Measurements from ENCODE around the gene ZNF888. TPM values are rescaled to one million over a fixed set of nuclear protein-coding genes. Genes with fewer than 3 reads are reported as not detected.
"Not testable (repeated sequence)": the region's sequence is repeated elsewhere in the genome, so short reads cannot be mapped to it uniquely, and the experiment has no call there.

Gene ZNF888
- total RNA-seq, 2 experiments from 2014 or later = 8.1 to 8.8 TPM

DNA sequence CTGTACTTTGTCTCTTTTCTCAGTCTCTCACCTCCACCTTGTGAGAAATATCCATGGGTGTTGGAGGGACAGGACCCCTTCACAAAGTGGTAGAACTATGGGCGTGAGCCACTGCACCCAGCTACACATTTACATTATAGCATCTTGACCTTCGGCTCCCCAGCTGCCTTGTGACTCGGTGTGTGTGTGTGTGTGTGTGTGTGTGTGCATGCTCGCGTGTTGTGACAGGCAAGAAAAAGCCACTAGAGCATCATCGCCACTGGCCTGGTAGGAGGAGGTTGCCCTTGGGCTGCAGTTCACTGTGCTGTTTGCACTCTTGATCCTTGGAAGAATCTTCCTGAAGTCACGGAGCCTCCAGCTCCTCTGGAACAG, 13.7 kb upstream of the ZNF888 start:
- CTCF ChIA-PET = no interaction called here
- Mint-ChIP-seq H3K9me3 (ENCODE audit: insufficient read depth) (peaks cover 8% of the 10 kb centered on the region), H3K4me3 (no peak overlapping the region), H3K27me3 (ENCODE audit: low read depth) (no peaks in the 10 kb centered on the region), H3K36me3 (ENCODE audit: low read depth) (peaks cover 64% of the 10 kb centered on the region), H3K4me1 (ENCODE audit: low read depth) (peaks cover 34% of the 10 kb centered on the region), H3K27ac (no peak overlapping the region)
- no peak for DNase-seq
- POLR2A ChIA-PET = no interaction called here
- no peak for ATAC-seq

DNA sequence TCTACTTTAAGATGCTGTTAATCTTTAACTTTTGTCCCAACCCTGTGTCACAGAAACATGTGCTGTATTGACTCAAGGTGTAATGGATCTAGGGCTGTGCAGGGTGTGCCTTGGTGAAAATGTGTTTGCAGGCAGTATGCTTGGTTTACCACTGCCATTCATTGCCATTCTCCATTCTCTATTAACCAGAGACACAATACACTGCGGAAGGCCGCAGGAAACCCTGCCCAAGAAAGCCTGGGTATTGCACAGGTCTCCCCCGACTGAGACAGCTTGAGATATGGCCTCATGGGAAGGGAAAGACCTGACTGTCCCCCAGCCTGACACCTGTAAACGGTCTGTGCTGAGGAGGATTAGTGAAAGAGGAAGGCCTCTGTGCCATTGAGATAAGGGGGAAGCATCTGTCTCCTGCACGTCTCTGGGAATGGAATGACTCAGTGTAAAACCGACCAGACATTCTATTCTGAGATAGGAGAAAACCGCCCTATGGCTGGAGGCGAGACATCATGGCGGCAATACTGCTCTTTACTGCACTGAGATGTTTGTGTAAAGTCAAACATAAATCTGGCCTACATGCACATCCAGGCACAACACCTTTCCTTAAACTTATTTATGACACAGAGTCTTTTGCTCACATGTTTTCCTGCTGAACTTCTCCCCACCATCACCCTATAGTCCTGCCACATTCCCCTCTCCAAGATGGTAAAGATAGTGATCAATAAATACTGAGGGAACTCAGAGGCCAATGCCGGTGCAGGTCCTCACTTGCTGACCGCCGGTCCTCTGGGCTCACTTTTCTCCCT, 13.1 kb upstream of the ZNF888 start:
- H3K27ac Mint-ChIP-seq = no peak overlapping the region
- POLR2A ChIA-PET = no interaction called here
- CTCF ChIA-PET = no interaction called here

GRCh38 chr19:52935434-52935833, 12.2 kb upstream of the ZNF888 start:
- ChIA-PET POLR2A (no interaction called here), CTCF (no interaction called here)
- DNase-seq = no peak
- ATAC-seq = no peak
- no peak overlapping the region for H3K27ac Mint-ChIP-seq
- peaks cover 58% of the 10 kb centered on the region for H3K36me3 Mint-ChIP-seq (ENCODE audit: low read depth)
- peaks cover 19% of the 10 kb centered on the region for H3K4me1 Mint-ChIP-seq (ENCODE audit: low read depth)
- H3K27me3 Mint-ChIP-seq (ENCODE audit: low read depth) = no peaks in the 10 kb centered on the region
- no peak overlapping the region for H3K4me3 Mint-ChIP-seq
- H3K9me3 Mint-ChIP-seq (ENCODE audit: insufficient read depth) = peaks cover 8% of the 10 kb centered on the region

More for the DNA sequence above, 13.1 kb upstream of the ZNF888 start:
- Mint-ChIP-seq H3K36me3 (ENCODE audit: low read depth) (peaks cover 63% of the 10 kb centered on the region), H3K4me1 (ENCODE audit: low read depth) (peaks cover 28% of the 10 kb centered on the region), H3K4me3 (no peak overlapping the region), H3K9me3 (ENCODE audit: insufficient read depth) (peaks cover 8% of the 10 kb centered on the region), H3K27me3 (ENCODE audit: low read depth) (no peaks in the 10 kb centered on the region)
- no peak for DNase-seq
- ATAC-seq = no peak

GRCh38 chr19:52924641-52925040, 1.4 kb upstream of the ZNF888 start:
- H3K27ac Mint-ChIP-seq; ATAC-seq; CTCF ChIA-PET; H3K27me3 Mint-ChIP-seq (ENCODE audit: low read depth); DNase-seq; H3K4me3 Mint-ChIP-seq; POLR2A ChIA-PET; H3K9me3 Mint-ChIP-seq (ENCODE audit: insufficient read depth): not testable (repeated sequence)
- Mint-ChIP-seq H3K36me3 (ENCODE audit: low read depth) (peaks cover 44% of the 10 kb centered on the region), H3K4me1 (ENCODE audit: low read depth) (peaks cover 34% of the 10 kb centered on the region)

DNA sequence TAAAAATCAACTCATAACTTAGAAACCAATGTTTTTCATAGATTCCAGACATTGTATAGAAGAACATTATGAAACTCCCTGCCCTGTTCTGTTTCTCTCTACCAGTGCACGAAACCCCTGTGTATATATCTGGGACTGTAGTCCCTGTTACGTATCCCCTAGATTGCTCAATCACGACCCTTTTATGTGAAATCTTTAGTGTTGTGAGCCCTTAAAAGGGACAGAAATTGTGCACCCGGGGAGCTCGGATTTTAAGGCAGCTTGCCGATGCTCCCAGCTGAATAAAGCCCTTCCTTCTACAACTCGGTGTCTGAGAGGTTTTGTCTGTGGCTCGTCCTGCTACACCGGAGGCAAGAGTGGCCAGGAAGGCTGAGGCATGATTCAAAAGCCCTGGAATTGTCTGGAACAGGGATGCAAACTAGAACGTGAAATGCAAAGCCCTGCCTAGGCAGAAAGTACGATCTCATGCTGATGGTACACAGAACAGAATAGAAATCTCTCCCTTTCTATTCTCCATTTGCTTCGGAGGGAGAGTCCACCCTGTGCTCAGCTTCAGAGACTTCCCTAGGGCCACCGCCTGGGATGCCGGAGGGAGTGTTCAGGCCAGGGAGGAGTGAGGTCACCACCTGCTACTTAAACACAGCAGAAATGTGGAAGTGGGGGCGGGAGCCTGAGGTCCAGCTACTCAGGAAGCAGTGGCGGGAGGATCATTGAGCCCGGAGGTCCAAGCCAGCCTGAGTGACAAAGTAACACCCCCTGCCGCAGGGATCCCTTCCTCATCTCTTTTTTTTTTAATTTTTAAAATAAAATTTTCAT, 758 bp upstream of the ZNF888 start:
- ChIA-PET CTCF (no interaction called here), POLR2A (interaction anchor here (0.7 kb wide), 1 partner anchor 745 kb away, joined by 4 read pairs; no protein-coding TSS in a partner anchor)
- Mint-ChIP-seq H3K9me3 (ENCODE audit: insufficient read depth) (no peaks in the 10 kb centered on the region), H3K27me3 (ENCODE audit: low read depth) (no peaks in the 10 kb centered on the region), H3K36me3 (ENCODE audit: low read depth) (peaks cover 37% of the 10 kb centered on the region), H3K4me1 (ENCODE audit: low read depth) (peaks cover 34% of the 10 kb centered on the region), H3K4me3 (peak overlapping the region; percentile 95), H3K27ac (peak overlapping the region; percentile 96)
- DNase-seq (no peak), ATAC-seq (no peak)

DNA sequence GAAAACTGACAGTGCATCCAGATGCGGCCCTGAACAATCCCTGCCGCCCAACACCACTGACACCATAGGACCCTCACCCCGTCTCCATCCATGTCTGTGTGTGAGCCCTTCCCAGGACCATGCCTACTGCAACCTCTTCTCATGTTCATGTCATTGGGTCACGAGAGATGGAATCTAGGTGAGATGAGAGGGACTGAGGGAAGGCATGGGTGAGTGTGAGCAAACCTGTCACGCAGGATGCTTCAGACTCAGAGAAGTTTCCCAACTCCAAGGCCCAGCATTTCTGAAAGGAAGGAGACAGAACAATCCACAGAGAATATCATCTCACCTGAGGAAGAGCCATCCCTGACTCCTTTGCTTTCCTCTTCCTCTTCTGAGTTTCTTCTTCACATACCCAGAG, 5.7 kb downstream of the ZNF888 start:
- H3K27ac Mint-ChIP-seq = no peak overlapping the region
- H3K9me3 Mint-ChIP-seq (ENCODE audit: insufficient read depth) = peaks cover 5% of the 10 kb centered on the region
- ATAC-seq = no peak
- ChIA-PET POLR2A (no interaction called here), CTCF (no interaction called here)
- no peak for DNase-seq
- H3K4me3 Mint-ChIP-seq = no peak overlapping the region
- H3K27me3 Mint-ChIP-seq (ENCODE audit: low read depth) = no peaks in the 10 kb centered on the region
- H3K36me3 Mint-ChIP-seq (ENCODE audit: low read depth) = peaks cover 62% of the 10 kb centered on the region
- H3K4me1 Mint-ChIP-seq (ENCODE audit: low read depth) = peaks cover 16% of the 10 kb centered on the region

DNA sequence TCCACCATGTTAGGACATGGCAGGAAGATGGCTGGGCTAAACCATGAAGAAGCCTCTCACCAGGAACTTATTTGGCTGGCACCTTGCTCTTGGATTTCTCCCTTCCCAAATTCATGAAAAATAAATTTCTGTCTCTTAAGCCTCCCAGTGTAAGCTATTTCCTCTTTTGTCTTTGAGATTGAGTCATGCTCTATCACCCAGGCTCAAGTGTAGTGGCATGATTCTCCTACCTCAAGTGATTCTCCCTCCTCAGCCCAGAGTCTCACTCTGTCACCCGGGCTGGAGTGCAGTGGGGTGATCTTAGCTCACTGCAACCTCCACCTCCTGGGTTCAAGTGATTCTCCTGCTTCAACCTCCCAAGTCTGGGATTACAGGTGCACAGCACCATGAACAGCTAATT, 12.6 kb downstream of the ZNF888 start:
- H3K27me3 Mint-ChIP-seq (ENCODE audit: low read depth) = no peaks in the 10 kb centered on the region
- ChIA-PET POLR2A (interaction anchor here (0.9 kb wide), 1 partner anchor 13 kb away, joined by 3 read pairs; no protein-coding TSS in a partner anchor), CTCF (no interaction called here)
- DNase-seq = no peak
- H3K36me3 Mint-ChIP-seq (ENCODE audit: low read depth) = peaks cover 74% of the 10 kb centered on the region
- no peak overlapping the region for H3K27ac Mint-ChIP-seq
- ATAC-seq = no peak
- peaks cover 32% of the 10 kb centered on the region for H3K9me3 Mint-ChIP-seq (ENCODE audit: insufficient read depth)
- no peak overlapping the region for H3K4me3 Mint-ChIP-seq
- no peaks in the 10 kb centered on the region for H3K4me1 Mint-ChIP-seq (ENCODE audit: low read depth)

GRCh38 chr19:52904052-52904780, 19.0 kb downstream of the ZNF888 start:
- DNase-seq; H3K4me1 Mint-ChIP-seq (ENCODE audit: low read depth); H3K27me3 Mint-ChIP-seq (ENCODE audit: low read depth); CTCF ChIA-PET; H3K4me3 Mint-ChIP-seq; ATAC-seq; POLR2A ChIA-PET; H3K27ac Mint-ChIP-seq: not testable (repeated sequence)
- peaks cover 44% of the 10 kb centered on the region for H3K36me3 Mint-ChIP-seq (ENCODE audit: low read depth)
- peaks cover 25% of the 10 kb centered on the region for H3K9me3 Mint-ChIP-seq (ENCODE audit: insufficient read depth)

GRCh38 chr19:52901842-52902241, 21.4 kb downstream of the ZNF888 start:
- Mint-ChIP-seq H3K36me3 (ENCODE audit: low read depth) (peaks cover 36% of the 10 kb centered on the region), H3K27ac (no peak overlapping the region), H3K27me3 (ENCODE audit: low read depth) (no peaks in the 10 kb centered on the region), H3K9me3 (ENCODE audit: insufficient read depth) (peaks cover 14% of the 10 kb centered on the region), H3K4me1 (ENCODE audit: low read depth) (peaks cover 5% of the 10 kb centered on the region), H3K4me3 (no peak overlapping the region)
- ATAC-seq (no peak), DNase-seq (no peak)
- ChIA-PET CTCF (interaction anchor here (0.7 kb wide), 1 partner anchor 11 kb away, joined by 3 read pairs; no protein-coding TSS in a partner anchor), POLR2A (no interaction called here)

DNA sequence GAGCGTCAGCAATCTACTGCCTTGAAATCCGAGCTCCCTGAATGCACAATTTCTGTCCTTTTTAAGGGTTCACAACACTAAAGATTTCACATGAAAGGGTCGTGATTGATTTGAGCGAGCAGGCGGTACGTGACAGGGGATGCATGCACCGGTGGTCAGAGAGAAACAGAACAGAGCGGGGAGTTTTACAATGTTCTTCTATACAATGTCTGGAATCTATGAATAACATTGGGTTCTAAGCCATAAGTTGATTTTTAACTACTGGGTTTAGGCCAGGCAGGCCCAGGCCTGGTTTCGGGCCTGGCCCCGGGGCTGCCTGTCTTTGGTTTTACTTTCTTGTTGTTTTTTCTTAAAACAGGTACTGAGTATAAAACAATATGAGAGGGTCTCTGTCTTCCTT, 24.6 kb downstream of the ZNF888 start:
- H3K4me1 Mint-ChIP-seq (ENCODE audit: low read depth); ATAC-seq; CTCF ChIA-PET; DNase-seq; H3K27me3 Mint-ChIP-seq (ENCODE audit: low read depth); H3K27ac Mint-ChIP-seq; H3K9me3 Mint-ChIP-seq (ENCODE audit: insufficient read depth): not testable (repeated sequence)
- POLR2A ChIA-PET = interaction anchor here (0.9 kb wide), 1 partner anchor 12 kb away, joined by 3 read pairs; no protein-coding TSS in a partner anchor
- H3K36me3 Mint-ChIP-seq (ENCODE audit: low read depth) = peaks cover 28% of the 10 kb centered on the region
- H3K4me3 Mint-ChIP-seq = peak overlapping the region; percentile 4

DNA sequence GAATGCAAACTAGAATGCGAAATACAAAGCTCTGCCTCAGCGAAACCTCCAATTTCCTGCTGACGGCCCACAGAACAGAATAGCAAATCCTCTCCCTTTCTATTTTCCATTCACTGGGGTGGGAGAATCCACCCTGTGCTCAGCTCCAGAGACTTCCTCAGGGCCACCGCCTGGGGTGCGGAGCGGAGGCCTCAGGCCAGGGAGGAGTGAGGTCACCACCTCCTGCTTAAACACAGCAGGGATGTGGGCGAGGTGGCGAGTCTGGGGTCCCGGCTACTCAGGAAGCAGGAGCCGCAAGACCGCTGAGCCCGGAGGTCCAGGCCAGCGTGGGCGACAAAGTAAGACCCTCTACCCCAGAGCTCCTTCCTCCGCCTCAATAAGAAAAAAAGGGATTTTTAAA, 25.1 kb downstream of the ZNF888 start:
- ChIA-PET CTCF (no interaction called here), POLR2A (interaction anchor here (0.9 kb wide), 1 partner anchor 12 kb away, joined by 3 read pairs; no protein-coding TSS in a partner anchor)
- ATAC-seq (no peak), DNase-seq (no peak)
- Mint-ChIP-seq H3K27ac (no peak overlapping the region), H3K4me1 (ENCODE audit: low read depth) (peaks cover 8% of the 10 kb centered on the region), H3K36me3 (ENCODE audit: low read depth) (peaks cover 30% of the 10 kb centered on the region), H3K4me3 (no peak overlapping the region), H3K27me3 (ENCODE audit: low read depth) (no peaks in the 10 kb centered on the region), H3K9me3 (ENCODE audit: insufficient read depth) (peaks cover 6% of the 10 kb centered on the region)

Measured in activated CD8-positive, alpha-beta T cell treated with anti-CD3 and anti-CD28 coated beads, Interleukin-2, amount 10 ng/mL, durations not matched to agents 7 days and 5 days (primary cell).